Measurements from ENCODE around the gene SMARCA5.

Gene SMARCA5

GRCh38 chr4:143486314-143486713 lies 27.2 kb upstream of the SMARCA5 start:
- H3K27ac ChIP-seq (ENCODE audit: extremely low read depth, low read depth, low read length), result no peak overlapping the region
- no peaks in the 10 kb centered on the region for H3K36me3 ChIP-seq (ENCODE audit: control insufficient read depth in 2 of 2, insufficient read depth in 1 of 2, low read length in 2 of 2)
- no peak overlapping the region for H3K4me3 ChIP-seq (ENCODE audit: low read depth, low read length)
- no peaks in the 10 kb centered on the region for H3K9me3 ChIP-seq (ENCODE audit: control insufficient read depth, insufficient read depth, low read depth, low read length)
- no peaks in the 10 kb centered on the region for H3K4me1 ChIP-seq (ENCODE audit: control insufficient read depth, insufficient read depth, low read length)
- POLR2A ChIA-PET, result no interaction called here
- TF ChIP-seq ZBTB49 (tag by site-specific recombination; IDR thresholded peaks at IDR 0.05; ENCODE audit: low read depth) (no peak), ZFP37 (tag by site-specific recombination; IDR thresholded peaks at IDR 0.05) (no peak), OSR2 (tag by site-specific recombination; IDR thresholded peaks at IDR 0.05) (no peak), ZNF274 (IDR thresholded peaks at IDR 0.05; ENCODE audit: low read length) (no peak), ZNF274 (tag by site-specific recombination; IDR thresholded peaks at IDR 0.05; ENCODE audit: borderline replicate concordance) (no peak), GLIS2 (tag by site-specific recombination; IDR thresholded peaks at IDR 0.05) (no peak)
- CTCF ChIA-PET, result no interaction called here

- POLR2A ChIA-PET, result no interaction called here
- Histone ChIP-seq H3K27ac (ENCODE audit: extremely low read depth, low read depth, low read length) (no peak overlapping the region), H3K9me3 (ENCODE audit: control insufficient read depth, insufficient read depth, low read depth, low read length) (no peaks in the 10 kb centered on the region), H3K36me3 (ENCODE audit: control insufficient read depth in 2 of 2, insufficient read depth in 1 of 2, low read length in 2 of 2) (no peaks in the 10 kb centered on the region), H3K4me1 (ENCODE audit: control insufficient read depth, insufficient read depth, low read length) (no peaks in the 10 kb centered on the region), H3K4me3 (ENCODE audit: low read depth, low read length) (no peak overlapping the region)
- TF ChIP-seq ZNF629 (tag by site-specific recombination; IDR thresholded peaks at IDR 0.05) (no peak), ZSCAN5A (tag by site-specific recombination; IDR thresholded peaks at IDR 0.05) (no peak), ZNF155 (tag by site-specific recombination; IDR thresholded peaks at IDR 0.05) (no peak), ZNF138 (tag by site-specific recombination; IDR thresholded peaks at IDR 0.05; ENCODE audit: borderline replicate concordance) (no peak), ZNF146 (tag by site-specific recombination; IDR thresholded peaks at IDR 0.05) (no peak), ZNF561 (tag by site-specific recombination; IDR thresholded peaks at IDR 0.05; ENCODE audit: borderline replicate concordance) (no peak), PRDM10 (tag by site-specific recombination; IDR thresholded peaks at IDR 0.05) (no peak), KLF17 (tag by site-specific recombination; IDR thresholded peaks at IDR 0.05) (no peak), ZNF341 (tag by site-specific recombination; IDR thresholded peaks at IDR 0.05; ENCODE audit: low read depth) (no peak), KLF9 (tag by site-specific recombination; IDR thresholded peaks at IDR 0.05; ENCODE audit: low read depth) (no peak)
- CTCF ChIA-PET, result no interaction called here
Observed at GRCh38 chr4:143488687-143489086, 24.8 kb upstream of the SMARCA5 start.
